Activated CD4-positive, alpha-beta T cell treated with anti-CD3 and anti-CD28 coated beads, Interleukin-2, amount 50 U/mL, for 4 hours (primary cell): ENCODE measurements around the gene HMGB4.

Experiments used
- DNase-seq, 2 experiments: peaks; one replicate each; pipeline ENCODE4 v3.0.0-alpha.2; 2020

HMGB4 gene

GRCh38 chr1:33863779-33864178 lies at the start of gene HMGB4:
HMGB4 (plus strand) TSS chr1:33864079; CDS start chr1:33864192, 113 bp downstream.
- no peak for DNase-seq

DNA sequence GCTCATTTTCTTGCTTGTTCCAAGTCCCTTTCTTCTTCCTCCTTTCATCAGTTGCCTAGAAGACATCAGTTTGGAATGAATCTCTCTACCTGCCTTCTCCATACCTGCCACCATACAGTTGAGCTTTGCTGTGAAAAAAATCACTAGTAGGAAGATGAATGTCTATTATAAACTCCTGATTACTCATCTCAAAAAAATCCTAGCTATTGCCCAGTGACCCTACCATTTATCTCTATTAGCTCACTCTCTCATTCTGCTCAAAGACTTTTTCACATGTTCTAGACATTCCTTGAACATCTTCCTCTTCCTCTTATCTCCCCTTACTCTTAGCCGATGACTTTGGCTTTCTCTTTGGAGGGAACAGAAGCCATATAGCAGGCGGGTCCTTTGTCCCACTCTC lies 49.7 kb upstream of the HMGB4 start:
- no peak for DNase-seq

GRCh38 chr1:33815061-33815460 lies 48.8 kb upstream of the HMGB4 start:
- no peak for DNase-seq

GRCh38 chr1:33818071-33818470 lies 45.8 kb upstream of the HMGB4 start:
- no peak for DNase-seq

GRCh38 chr1:33819290-33819912 lies 44.5 kb upstream of the HMGB4 start:
- DNase-seq = no peak

GRCh38 chr1:33819913-33820311 lies 44.0 kb upstream of the HMGB4 start:
- no peak for DNase-seq

GRCh38 chr1:33820804-33821203 lies 43.1 kb upstream of the HMGB4 start:
- DNase-seq = no peak

DNA sequence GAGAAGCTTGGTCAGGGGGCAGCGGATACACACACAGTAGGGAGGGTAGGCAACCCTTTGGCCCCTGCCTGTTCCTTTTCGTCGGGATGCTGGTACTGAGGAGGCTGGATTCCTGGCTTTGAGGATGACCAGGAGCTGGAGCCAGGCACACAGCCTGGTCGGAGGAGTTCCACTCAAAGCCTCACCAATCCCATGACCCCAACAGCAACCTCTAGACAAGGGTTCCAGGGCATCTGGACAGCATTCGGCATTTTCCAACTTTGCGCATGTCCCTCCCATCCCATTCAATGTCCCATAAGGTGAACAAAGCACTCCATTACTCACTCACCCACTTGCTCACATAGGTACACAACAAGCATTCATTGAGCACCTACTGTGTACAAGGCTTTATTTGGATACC lies 42.6 kb upstream of the HMGB4 start:
- DNase-seq = no peak

GRCh38 chr1:33822396-33822795 lies 41.5 kb upstream of the HMGB4 start:
- DNase-seq = no peak

DNA sequence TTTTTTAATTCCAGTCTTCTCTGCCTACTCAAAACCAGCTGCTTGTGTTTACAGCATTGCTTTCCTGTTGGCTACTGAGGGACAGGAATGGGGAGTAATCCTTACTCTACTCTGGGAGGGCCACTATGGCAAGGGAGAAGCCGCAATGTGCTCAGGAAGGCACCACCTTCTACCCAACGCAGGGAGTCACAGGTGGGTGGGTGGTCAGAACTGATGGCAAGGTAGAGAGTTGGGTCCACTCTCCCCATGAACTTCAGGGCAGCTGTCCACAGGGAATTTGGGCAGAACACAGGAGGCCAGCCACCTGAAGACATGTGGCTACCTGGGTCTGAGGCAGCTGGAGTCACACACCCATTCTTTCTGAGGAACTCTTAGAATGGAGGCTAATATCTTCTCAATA lies 40.5 kb upstream of the HMGB4 start:
- DNase-seq = no peak

DNA sequence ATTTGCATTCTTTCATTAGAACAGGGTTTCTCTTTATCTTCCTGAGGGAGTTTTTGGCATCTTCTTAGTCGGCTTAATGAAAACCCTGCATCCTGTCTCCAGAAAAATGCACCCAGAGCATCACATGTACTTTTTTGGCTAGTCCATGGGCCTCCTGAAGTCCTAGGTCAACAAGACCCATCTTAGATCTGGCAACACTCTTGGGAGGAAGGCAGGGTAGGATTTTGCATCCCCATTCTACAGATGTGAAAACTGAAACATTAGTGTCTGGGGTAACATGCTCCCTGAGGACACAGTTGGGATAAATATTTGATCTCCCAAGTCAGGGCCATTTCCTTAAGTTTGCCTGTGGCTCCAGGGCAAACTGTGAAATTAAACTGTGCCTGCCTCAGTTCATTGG lies 40.0 kb upstream of the HMGB4 start:
- DNase-seq = no peak

DNA sequence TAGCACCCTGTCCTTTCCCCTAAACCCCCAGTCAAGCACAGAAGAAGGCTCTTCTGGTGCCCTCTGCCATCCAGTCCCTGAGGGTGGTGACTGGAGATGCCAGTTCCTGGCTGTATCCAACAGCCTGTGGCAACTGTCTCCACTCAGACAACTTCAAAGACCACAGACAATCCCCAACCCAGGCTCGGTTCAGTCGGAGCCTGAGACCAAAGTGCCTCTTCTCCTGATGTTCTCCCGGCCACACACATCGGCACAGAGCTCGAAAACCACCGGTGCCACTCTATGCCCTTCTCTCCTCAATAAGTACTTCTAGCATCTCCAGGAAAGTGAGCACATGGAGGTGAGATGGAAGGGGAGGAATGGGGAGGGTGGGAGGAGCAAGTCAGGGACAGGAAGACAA lies 39.6 kb upstream of the HMGB4 start:
- no peak for DNase-seq

DNA sequence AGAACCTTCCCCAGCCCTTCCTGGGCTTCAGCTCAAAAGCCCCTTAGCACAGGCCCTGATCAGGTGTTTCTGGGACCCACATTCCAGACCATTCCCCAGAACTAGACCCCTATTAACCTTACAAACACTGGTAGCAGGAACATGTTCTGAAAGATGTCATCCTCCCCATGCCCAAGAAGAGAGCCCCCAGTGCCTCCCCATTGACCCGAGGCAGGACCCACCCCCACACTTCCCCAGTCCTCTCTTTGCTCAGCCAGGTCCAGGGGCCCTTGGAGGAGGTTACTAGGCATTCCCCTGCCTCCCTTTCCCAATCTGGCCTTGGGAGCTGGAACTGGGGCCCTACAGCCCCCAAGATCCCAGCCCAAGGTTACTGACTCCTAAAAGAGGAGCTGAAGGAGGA lies 38.9 kb upstream of the HMGB4 start:
- DNase-seq = no peak

- DNase-seq = no peak
These were observed 38.4 kb upstream of the HMGB4 start for GRCh38 chr1:33825506-33825905.

DNA sequence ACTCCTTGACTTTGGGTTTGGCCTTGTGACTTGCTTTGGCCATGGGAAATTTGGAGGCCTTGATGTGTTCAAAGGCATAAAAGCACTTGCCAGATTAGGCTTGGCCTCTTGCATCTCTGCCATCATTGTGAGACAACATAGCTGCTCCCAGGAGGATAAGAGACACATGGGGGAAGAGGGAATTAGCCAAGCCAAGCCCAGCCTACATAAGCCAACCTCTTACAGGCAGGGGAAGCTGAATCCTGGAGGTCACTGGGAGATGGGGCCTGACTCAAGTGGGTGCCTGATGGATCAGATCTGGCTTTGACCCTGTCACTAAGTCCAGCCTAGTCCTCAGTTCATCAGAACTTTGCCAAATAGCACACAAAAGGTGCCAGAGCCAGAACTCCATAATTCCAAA lies 37.6 kb upstream of the HMGB4 start:
- no peak for DNase-seq

DNA sequence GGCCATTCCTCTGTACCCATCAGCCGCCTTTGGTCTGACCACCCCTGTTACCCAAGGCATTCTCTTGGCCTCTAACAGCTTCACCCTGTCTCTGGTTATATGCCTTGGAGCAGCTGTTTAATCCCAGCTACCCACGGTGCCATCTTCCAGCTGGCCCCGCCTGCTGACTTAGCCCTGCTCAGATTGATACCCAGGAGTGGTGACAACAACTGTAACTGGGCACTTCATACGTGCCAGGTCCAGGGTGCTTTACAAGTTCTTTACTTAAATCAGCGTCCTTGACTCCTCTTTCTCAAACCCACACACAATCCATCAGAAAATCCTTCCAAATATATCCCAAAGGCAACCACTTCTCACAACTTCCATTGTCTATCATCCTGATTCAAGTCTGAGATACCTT lies 37.2 kb upstream of the HMGB4 start:
- DNase-seq = no peak

GRCh38 chr1:33828059-33828458 lies 35.8 kb upstream of the HMGB4 start:
- DNase-seq = no peak

GRCh38 chr1:33828654-33829053 lies 35.2 kb upstream of the HMGB4 start:
- DNase-seq = no peak

DNA sequence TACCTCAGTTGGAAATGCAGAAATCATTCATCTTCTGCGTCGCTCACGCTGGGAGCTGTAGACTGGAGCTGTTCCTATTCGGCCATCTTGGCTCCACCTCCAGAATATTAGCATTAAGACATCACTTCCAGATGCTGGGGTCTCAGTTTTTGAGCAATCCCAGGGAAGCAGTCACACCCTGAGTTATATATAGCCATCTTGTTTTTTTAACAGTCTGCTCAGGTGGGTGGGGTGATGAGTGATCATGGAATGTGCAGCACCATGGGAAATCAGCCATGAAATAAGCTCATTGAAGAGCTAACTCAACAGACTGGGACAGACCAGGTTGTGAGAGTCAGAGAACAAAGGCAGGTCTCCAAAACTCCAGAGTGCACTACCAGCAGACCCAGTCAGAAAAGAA lies 27.0 kb upstream of the HMGB4 start:
- DNase-seq = no peak

DNA sequence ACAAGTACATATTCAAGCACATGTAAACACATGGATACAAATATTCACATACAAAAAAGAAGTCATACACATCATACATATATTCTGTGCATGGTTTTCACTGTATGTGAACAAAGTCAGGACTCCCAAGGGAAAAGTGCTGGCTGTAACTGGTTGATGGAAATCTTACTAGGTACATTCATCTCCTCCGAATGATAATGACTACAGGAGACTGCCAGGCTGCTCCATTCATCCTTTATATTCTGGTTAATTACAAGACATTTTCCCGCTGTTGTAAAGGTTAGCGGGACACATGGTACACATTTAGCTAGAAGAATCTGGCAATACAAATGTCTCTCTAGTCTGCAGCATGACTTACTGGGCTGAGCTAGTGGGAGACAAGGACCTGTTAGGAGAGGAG lies 26.2 kb upstream of the HMGB4 start:
- DNase-seq = no peak

- DNase-seq = no peak
These were observed 22.4 kb upstream of the HMGB4 start for GRCh38 chr1:33841494-33841893.

- no peak for DNase-seq
These were observed 21.5 kb upstream of the HMGB4 start for GRCh38 chr1:33842348-33842747.

DNA sequence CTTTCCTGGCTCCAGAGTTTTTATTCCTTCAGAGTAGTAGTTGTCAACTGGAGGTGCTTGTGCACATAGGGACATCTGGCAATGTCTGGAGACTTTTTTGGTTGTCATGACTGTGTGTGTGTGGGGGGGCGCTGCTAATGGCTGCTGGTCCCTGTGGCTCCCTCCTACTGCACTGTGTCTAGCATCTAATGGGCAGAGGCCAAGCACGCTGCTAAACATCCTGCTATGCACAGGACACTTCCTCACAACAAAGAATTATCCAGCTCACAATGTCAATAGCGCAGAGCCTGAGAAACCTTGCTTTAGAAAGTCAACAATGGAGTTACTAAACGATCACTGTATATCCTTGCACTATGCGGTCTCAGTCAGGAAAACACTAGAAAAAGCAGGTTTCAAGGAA lies 19.7 kb upstream of the HMGB4 start:
- DNase-seq = no peak

DNA sequence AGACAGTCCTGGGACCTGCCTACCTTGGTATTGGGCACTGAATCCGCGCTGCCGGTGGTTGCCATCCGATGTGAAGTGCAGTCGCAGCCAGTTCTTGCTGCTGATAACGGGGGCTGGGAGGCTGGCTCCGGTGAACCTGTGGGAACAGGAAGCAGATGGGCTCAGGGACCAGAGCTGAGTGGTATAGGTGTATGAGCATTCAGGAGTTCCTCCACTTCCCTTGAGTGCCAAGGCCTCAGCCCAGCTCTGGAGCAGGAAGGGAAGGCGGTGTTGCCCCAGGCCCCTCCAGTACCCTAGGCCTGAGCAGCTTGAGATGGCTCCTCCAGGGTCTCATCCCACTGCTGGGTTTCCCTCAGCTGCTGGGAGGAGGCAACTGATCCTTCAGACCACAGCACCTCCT lies 17.0 kb upstream of the HMGB4 start:
- DNase-seq = no peak

DNA sequence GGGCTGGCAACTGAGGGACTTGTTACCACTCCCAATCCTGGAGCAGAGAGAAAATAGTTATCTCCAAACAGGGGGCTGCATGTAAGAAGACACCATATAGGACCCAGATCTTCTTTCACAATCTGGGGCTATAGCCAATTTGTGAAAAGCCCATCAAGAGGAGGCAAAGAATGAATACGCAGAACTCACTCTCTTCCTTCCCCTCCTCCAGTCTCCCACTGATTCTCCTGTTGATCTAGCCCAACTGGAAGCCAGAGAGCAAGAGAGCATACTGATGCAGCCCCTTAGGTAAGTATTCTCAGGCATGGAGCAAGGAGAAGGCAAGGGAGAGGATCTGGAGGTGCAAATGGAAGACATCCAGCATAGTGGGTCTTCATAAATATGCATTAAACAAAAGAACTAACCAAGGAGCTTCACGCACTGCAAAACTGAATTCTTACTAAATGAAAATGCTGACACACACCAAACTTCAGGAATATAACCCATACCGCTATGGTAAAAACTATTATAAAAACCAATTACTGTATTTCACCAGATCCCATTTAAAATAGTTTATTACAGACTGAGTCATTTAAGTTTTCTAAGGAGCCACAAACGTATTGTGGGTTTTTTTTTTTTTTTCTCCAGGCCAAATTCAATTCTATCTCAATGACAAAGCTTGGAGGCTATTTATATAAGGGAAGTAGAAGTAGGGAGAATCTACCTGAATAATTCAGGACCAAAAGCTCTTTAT lies 15.5 kb upstream of the HMGB4 start:
- DNase-seq = no peak
